ENCODE measurements around the gene DDX54. TPM values are rescaled to one million over a fixed set of nuclear protein-coding genes. Genes with fewer than 3 reads are reported as not detected.

The DDX54 gene
- total RNA-seq, 2 donors from 2014 or later: 52.7 TPM

GRCh38 chr12:113136990-113137511 is 48.2 kb downstream of the DDX54 start:
- ATAC-seq: no peak
- H3K9me3 ChIP-seq: no peaks in the 10 kb centered on the region
- no peak for DNase-seq
- WGBS, 2 donors: 75 to 85% methylated on average over 5 to 6 of the region's 6 CpGs
- H3K36me3 ChIP-seq (replicated peaks in 1 of 2; ENCODE audit: insufficient read depth in 1 of 2, low read depth in 2 of 2): no peaks in the 10 kb centered on the region
- intact Hi-C loops (cut with DNase I): no loop called here
- H3K4me1 ChIP-seq: peaks cover 26% of the 10 kb centered on the region
- H3K27me3 ChIP-seq: no peaks in the 10 kb centered on the region
- H3K4me3 ChIP-seq: no peak overlapping the region
- H3K27ac ChIP-seq: peak overlapping the region in 1 of 4 donors; percentile 24
- no peak for TF ChIP-seq POLR2A (IDR thresholded peaks at IDR 0.05)
- TF ChIP-seq CTCF (IDR thresholded peaks at IDR 0.05): no peak

- 29 to 32% methylated on average over 21 of the region's 21 CpGs for WGBS, 2 donors
- intact Hi-C loops (cut with DNase I): no loop called here
- TF ChIP-seq POLR2A (IDR thresholded peaks at IDR 0.05): no peak
- no peak for TF ChIP-seq CTCF (IDR thresholded peaks at IDR 0.05)
- DNase-seq: peak in 2 of 4 donors; percentile 43 to 53
- Histone ChIP-seq H3K9me3 (no peaks in the 10 kb centered on the region), H3K4me1 (peaks cover 21% of the 10 kb centered on the region), H3K27ac (peak overlapping the region in 2 of 4 donors; percentile 64 to 66), H3K4me3 (no peak overlapping the region), H3K36me3 (replicated peaks in 1 of 2; ENCODE audit: insufficient read depth in 1 of 2, low read depth in 2 of 2) (no peaks in the 10 kb centered on the region), H3K27me3 (no peaks in the 10 kb centered on the region)
- ATAC-seq: peak; percentile 31
Measured at GRCh38 chr12:113136128-113136989, 48.9 kb downstream of the DDX54 start.

GRCh38 chr12:113135178-113136127 is 49.8 kb downstream of the DDX54 start, which contains the start of gene RASAL1:
Gene RASAL1 (minus strand): TSS chr12:113135761. CDS start chr12:113135462, 299 bp downstream.
- ATAC-seq: peak; percentile 77
- Histone ChIP-seq H3K27ac (peak within 1 kb of the TSS in 2 of 4 donors; percentile 64 to 66), H3K9me3 (no peaks in the 10 kb centered on the region), H3K4me1 (peaks cover 19% of the 10 kb centered on the region), H3K27me3 (no peaks in the 10 kb centered on the region), H3K4me3 (no peak within 1 kb of the TSS), H3K36me3 (replicated peaks in 1 of 2; ENCODE audit: insufficient read depth in 1 of 2, low read depth in 2 of 2) (no peaks in the 10 kb centered on the region)
- WGBS, 2 donors: 3 to 4% methylated on average over 10 to 65 of the region's 68 CpGs
- peak; percentile 34 to 59 (median 50) for TF ChIP-seq CTCF (IDR thresholded peaks at IDR 0.05)
- TF ChIP-seq POLR2A (IDR thresholded peaks at IDR 0.05): peak in 1 of 3 donors; percentile 14
- peak; percentile 64 to 73 (median 66) for DNase-seq
- intact Hi-C loops (cut with DNase I): no loop called here

- intact Hi-C loops (cut with DNase I): no loop called here
- Histone ChIP-seq H3K4me1 (peaks cover 19% of the 10 kb centered on the region), H3K4me3 (no peak overlapping the region), H3K36me3 (replicated peaks in 1 of 2; ENCODE audit: insufficient read depth in 1 of 2, low read depth in 2 of 2) (no peaks in the 10 kb centered on the region), H3K27ac (no peak overlapping the region), H3K27me3 (no peaks in the 10 kb centered on the region), H3K9me3 (no peaks in the 10 kb centered on the region)
- 41% methylated on average over 6 of the region's 6 CpGs; no CpG with 5 or more reads in 1 of the 2 donors for WGBS, 2 donors
- TF ChIP-seq POLR2A (IDR thresholded peaks at IDR 0.05) (no peak), CTCF (IDR thresholded peaks at IDR 0.05) (no peak)
- ATAC-seq (no peak), DNase-seq (no peak)
Measured at GRCh38 chr12:113134521-113134951, 50.7 kb downstream of the DDX54 start.

All from body of pancreas (tissue), 4 donors.